Smooth muscle cell of the coronary artery (primary cell): ENCODE data around the gene CD1B. TPM values are rescaled to one million over a fixed set of nuclear protein-coding genes. Genes with fewer than 3 reads are reported as not detected.

Source experiments
- total RNA-seq: library from RNA; depleted of rRNA; stranded (reverse); fragments of >200 nt; gene quantifications from 2 replicates; pipeline ENCODE4 v1.2.3, GENCODE V29; 2014; ENCODE audit warnings: low replicate concordance

CD1B gene
- not detected in 2 replicates for total RNA-seq

GRCh38 chr1:158331481-158332150 lies at the start of gene CD1B:
TSS of gene CD1B (minus strand) at chr1:158331531. CDS start at chr1:158331423, 108 bp downstream.

GRCh38 chr1:158353303-158354075 lies 22.2 kb upstream of the CD1B start, which contains the start of gene CD1E:
TSS of gene CD1E (plus strand) at chr1:158353894. CDS start at chr1:158353989, 95 bp downstream.

GRCh38 chr1:158289811-158290210 lies 41.5 kb downstream of the CD1B start, which contains the start of gene CD1C:
TSS of gene CD1C (plus strand) at chr1:158289923. CDS start at chr1:158290065, 142 bp downstream.

Other genes with a start within 250 kb of the CD1B start
- 0.12 and 0.23 TPM in 2 replicates for gene CD1D, start 150.6 kb downstream of the CD1B start, total RNA-seq
- not detected in 2 replicates for gene CD1A, start 77.1 kb downstream of the CD1B start, total RNA-seq
- not detected in 2 replicates for gene CD1C, start 41.6 kb downstream of the CD1B start, total RNA-seq
- gene CD1E, start 22.4 kb upstream of the CD1B start, total RNA-seq = not detected in 2 replicates
- gene OR10T2, start 67.9 kb upstream of the CD1B start, total RNA-seq = not detected in 2 replicates
- not detected in 2 replicates for gene OR10K2, start 94.7 kb upstream of the CD1B start, total RNA-seq
- gene OR10K1, start 130.3 kb upstream of the CD1B start, total RNA-seq = not detected in 2 replicates
- gene OR10R2, start 140.7 kb upstream of the CD1B start, total RNA-seq = not detected in 2 replicates
- gene OR6Y1, start 222.9 kb upstream of the CD1B start, total RNA-seq = not detected in 2 replicates
- gene OR6P1, start 239.0 kb upstream of the CD1B start, total RNA-seq = not detected in 2 replicates
- gene OR10X1, start 248.4 kb upstream of the CD1B start, total RNA-seq = not detected in 2 replicates